ENCODE measurements around the gene HHAT. TPM values are rescaled to one million over a fixed set of nuclear protein-coding genes. Genes with fewer than 3 reads are reported as not detected.
"Not testable (repeated sequence)": the region's sequence is repeated elsewhere in the genome, so short reads cannot be mapped to it uniquely, and the experiment has no call there.

The HHAT gene
- total RNA-seq, 1 donor from 2014 or later = 6.0 TPM

DNA sequence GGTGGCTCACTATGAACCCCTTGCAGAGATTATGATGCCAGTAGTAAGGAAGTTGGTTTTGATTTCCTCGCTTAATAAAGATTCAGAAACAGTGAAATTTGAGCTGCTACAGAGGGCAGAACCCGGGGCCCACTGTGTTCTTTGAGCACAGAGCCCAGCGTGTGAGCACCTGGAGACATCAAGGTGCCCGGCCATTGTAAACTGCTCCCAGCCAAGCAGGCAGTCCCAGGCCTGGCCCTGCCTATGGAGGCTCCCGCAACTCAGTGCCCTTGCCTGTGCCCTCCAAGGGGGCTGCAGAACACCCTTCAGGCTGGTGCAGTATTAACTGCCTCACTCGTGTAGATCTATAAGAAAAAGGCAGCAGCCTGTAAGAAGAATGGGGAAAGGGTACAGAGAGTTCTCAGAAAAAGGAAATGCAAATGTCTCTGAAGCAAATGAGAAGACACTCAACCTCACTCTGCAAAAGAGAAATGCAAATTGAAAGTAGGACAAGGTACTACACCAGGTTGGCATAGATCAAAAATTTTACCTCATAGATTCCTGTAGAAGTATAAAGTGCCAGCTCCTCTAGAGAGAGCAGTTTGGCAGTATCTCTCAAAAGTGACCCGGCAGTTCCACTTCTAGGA is 323.7 kb downstream of the HHAT start:
- Mint-ChIP-seq H3K4me3 (ENCODE audit: unreplicated experiment) (no peak overlapping the region), H3K36me3 (ENCODE audit: unreplicated experiment) (no peaks in the 10 kb centered on the region), H3K27me3 (ENCODE audit: unreplicated experiment) (no peaks in the 10 kb centered on the region), H3K9me3 (ENCODE audit: unreplicated experiment) (no peaks in the 10 kb centered on the region), H3K4me1 (ENCODE audit: unreplicated experiment) (peaks cover 5% of the 10 kb centered on the region), H3K27ac (ENCODE audit: unreplicated experiment) (no peak overlapping the region)
- TF ChIP-seq, protein P1, sequence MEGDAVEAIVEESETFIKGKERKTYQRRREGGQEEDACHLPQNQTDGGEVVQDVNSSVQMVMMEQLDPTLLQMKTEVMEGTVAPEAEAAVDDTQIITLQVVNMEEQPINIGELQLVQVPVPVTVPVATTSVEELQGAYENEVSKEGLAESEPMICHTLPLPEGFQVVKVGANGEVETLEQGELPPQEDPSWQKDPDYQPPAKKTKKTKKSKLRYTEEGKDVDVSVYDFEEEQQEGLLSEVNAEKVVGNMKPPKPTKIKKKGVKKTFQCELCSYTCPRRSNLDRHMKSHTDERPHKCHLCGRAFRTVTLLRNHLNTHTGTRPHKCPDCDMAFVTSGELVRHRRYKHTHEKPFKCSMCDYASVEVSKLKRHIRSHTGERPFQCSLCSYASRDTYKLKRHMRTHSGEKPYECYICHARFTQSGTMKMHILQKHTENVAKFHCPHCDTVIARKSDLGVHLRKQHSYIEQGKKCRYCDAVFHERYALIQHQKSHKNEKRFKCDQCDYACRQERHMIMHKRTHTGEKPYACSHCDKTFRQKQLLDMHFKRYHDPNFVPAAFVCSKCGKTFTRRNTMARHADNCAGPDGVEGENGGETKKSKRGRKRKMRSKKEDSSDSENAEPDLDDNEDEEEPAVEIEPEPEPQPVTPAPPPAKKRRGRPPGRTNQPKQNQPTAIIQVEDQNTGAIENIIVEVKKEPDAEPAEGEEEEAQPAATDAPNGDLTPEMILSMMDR (IDR thresholded peaks at IDR 0.05) = no peak
- no peak for DNase-seq (ENCODE audit: extremely low spot score, unreplicated experiment)

- H3K27me3 Mint-ChIP-seq (ENCODE audit: unreplicated experiment) = no peaks in the 10 kb centered on the region
- H3K4me3 Mint-ChIP-seq (ENCODE audit: unreplicated experiment) = no peak overlapping the region
- TF ChIP-seq, protein P1 (IDR thresholded peaks at IDR 0.05) = no peak
- peaks cover 8% of the 10 kb centered on the region for H3K9me3 Mint-ChIP-seq (ENCODE audit: unreplicated experiment)
- DNase-seq (ENCODE audit: extremely low spot score, unreplicated experiment) = no peak
- H3K36me3 Mint-ChIP-seq (ENCODE audit: unreplicated experiment) = no peaks in the 10 kb centered on the region
- no peak overlapping the region for H3K27ac Mint-ChIP-seq (ENCODE audit: unreplicated experiment)
- no peaks in the 10 kb centered on the region for H3K4me1 Mint-ChIP-seq (ENCODE audit: unreplicated experiment)
These were observed 325.1 kb downstream of the HHAT start for GRCh38 chr1:210653771-210654170.

DNA sequence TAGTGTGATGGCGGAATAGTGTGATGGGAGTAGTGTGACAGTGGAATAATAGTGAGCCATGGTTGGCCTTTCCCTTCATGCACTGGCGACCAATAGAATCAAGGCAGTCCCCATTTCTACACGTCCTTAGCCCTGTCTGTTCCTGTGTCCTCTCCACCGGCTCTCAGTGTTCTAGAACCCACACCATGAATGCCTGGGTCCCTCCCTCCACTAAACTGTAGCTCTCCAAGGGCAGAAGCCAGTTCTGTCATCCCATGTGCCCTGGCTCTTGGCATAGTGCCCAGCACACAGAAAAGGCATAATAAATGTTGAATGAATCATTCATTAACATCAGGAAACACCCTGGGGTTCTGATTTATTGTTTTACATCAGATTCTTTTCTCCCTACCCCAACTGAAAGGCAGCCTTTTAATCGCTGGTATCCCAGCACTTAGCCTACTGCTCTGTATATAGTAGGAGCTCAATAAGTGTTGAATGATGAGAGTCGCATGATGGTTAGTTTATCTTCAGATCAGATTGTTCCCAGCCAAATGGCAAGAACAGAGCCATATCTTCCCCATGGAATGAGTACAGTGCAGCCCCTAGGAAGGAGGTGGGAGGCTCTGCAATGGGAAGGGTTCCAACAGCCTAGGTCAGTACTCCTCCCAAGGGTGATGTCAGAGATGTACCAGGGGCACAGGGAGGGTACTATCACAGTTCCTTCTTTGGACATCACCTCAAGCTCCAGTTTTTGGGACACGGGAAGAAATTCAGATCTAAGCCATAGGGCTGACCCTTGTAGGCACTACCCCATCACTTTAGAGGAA is 325.7 kb downstream of the HHAT start:
- Mint-ChIP-seq H3K4me3 (ENCODE audit: unreplicated experiment) (no peak overlapping the region), H3K27ac (ENCODE audit: unreplicated experiment) (no peak overlapping the region), H3K27me3 (ENCODE audit: unreplicated experiment) (no peaks in the 10 kb centered on the region), H3K9me3 (ENCODE audit: unreplicated experiment) (peaks cover 9% of the 10 kb centered on the region), H3K36me3 (ENCODE audit: unreplicated experiment) (no peaks in the 10 kb centered on the region), H3K4me1 (ENCODE audit: unreplicated experiment) (no peaks in the 10 kb centered on the region)
- TF ChIP-seq, protein P1 (IDR thresholded peaks at IDR 0.05) = no peak
- DNase-seq (ENCODE audit: extremely low spot score, unreplicated experiment) = no peak

DNA sequence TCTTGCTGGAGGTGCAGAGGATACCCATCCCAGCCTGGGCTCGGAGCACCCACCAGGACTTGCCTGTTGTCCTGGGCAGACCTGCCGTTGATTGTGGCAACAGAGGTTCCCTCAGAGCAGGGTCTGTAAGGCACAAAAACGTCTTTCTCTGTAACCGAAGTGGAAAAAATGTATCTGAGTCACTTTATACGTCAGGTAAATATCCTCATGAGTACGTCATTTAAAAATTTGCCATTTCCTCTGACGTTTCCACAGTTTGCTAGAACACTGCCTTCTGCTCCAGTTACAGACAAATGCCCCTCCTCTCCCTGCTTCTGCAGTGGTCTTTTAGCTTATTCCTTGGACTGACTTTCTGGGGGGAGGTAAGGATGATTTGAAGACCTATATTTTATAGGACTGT is 326.8 kb downstream of the HHAT start:
- TF ChIP-seq, protein P1 (IDR thresholded peaks at IDR 0.05) = no peak

DNA sequence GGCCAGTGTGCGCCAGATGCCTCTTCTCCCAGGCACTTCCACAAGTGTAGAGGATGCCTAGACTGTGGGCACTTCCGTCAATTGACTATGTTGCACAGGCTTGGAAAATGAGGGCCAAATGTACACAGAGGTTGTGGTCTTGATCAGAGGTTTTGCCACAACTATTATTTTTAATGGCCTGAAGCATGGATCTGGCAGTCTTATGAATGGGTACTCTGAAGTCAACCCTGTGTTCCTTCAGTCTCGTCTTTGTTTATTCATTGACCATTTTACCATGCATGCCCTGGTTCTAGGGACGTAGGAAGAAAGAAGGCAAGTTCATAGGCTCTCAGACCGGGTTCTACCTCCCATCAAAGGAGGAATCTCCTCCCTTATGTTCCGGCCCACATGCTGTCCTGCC is 329.1 kb downstream of the HHAT start:
- DNase-seq (ENCODE audit: extremely low spot score, unreplicated experiment) = no peak
- TF ChIP-seq, protein P1 (IDR thresholded peaks at IDR 0.05) = no peak
- Mint-ChIP-seq H3K36me3 (ENCODE audit: unreplicated experiment) (no peaks in the 10 kb centered on the region), H3K4me1 (ENCODE audit: unreplicated experiment) (no peaks in the 10 kb centered on the region), H3K27ac (ENCODE audit: unreplicated experiment) (no peak overlapping the region), H3K9me3 (ENCODE audit: unreplicated experiment) (peaks cover 9% of the 10 kb centered on the region), H3K27me3 (ENCODE audit: unreplicated experiment) (no peaks in the 10 kb centered on the region), H3K4me3 (ENCODE audit: unreplicated experiment) (no peak overlapping the region)

More for the DNA sequence above, 326.8 kb downstream of the HHAT start:
- no peaks in the 10 kb centered on the region for H3K36me3 Mint-ChIP-seq (ENCODE audit: unreplicated experiment)
- H3K9me3 Mint-ChIP-seq (ENCODE audit: unreplicated experiment) = peaks cover 9% of the 10 kb centered on the region
- no peak for DNase-seq (ENCODE audit: extremely low spot score, unreplicated experiment)
- H3K27ac Mint-ChIP-seq (ENCODE audit: unreplicated experiment) = no peak overlapping the region
- H3K4me3 Mint-ChIP-seq (ENCODE audit: unreplicated experiment) = no peak overlapping the region
- H3K4me1 Mint-ChIP-seq (ENCODE audit: unreplicated experiment) = no peaks in the 10 kb centered on the region
- no peaks in the 10 kb centered on the region for H3K27me3 Mint-ChIP-seq (ENCODE audit: unreplicated experiment)

- H3K9me3 Mint-ChIP-seq (ENCODE audit: unreplicated experiment); H3K27me3 Mint-ChIP-seq (ENCODE audit: unreplicated experiment); H3K4me1 Mint-ChIP-seq (ENCODE audit: unreplicated experiment); H3K36me3 Mint-ChIP-seq (ENCODE audit: unreplicated experiment); H3K27ac Mint-ChIP-seq (ENCODE audit: unreplicated experiment); DNase-seq (ENCODE audit: extremely low spot score, unreplicated experiment); H3K4me3 Mint-ChIP-seq (ENCODE audit: unreplicated experiment): not testable (repeated sequence)
These were observed 332.8 kb downstream of the HHAT start for GRCh38 chr1:210661520-210661919.

Measured in osteocyte (in vitro differentiated cells).